NCI-H2081 (cell line): ENCODE measurements around the gene CACNA1A.
"Not testable (repeated sequence)": the region's sequence is repeated elsewhere in the genome, so short reads cannot be mapped to it uniquely, and the experiment has no call there.

Source experiments
- DNase-seq, 2 experiments: peaks; one replicate each; lab custom pipeline; 2025; lab: John Stamatoyannopoulos, UW

The CACNA1A gene

GRCh38 chr19:13506471-13506820 is at the start of gene CACNA1A:
CACNA1A (minus strand) TSS chr19:13506479; CDS start chr19:13506224, 255 bp downstream.
- DNase-seq = no peak

DNA sequence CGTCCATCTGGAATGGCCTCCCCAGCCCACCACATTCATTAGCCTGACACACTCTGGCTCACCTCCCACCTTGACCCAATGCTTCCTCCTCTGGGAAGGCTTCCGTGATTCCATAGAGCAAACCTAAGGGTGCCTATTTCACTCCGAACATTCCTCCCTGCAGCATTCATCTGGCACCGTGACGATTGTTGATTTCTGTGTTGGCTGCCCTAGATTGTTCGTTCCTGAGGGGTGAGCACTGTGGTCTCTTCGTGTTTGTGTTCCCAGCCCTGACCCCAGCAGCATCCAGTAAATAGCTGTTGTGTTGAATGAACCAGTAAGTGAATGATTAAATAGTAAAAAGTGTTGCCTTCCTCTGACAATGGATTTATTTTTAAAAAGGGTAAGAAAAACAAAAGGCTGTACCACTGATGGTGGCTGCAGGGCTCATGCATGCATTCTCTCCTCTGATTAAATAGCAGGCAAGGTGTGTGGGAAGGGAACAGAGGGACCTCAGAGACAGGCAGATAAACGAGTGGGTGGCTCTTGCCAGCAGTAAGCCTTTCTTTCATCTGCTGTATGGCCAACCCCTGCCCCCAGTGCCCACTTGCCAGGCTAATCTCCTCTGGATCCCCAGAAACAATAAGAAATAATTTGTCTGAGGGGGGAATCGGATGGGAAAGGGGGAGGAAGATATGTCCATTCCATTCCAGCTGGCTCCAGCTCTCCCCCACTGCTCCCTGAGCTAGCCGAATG is 48.4 kb upstream of the CACNA1A start:
- peak in 1 of 2 experiments; percentile 8 for DNase-seq

DNA sequence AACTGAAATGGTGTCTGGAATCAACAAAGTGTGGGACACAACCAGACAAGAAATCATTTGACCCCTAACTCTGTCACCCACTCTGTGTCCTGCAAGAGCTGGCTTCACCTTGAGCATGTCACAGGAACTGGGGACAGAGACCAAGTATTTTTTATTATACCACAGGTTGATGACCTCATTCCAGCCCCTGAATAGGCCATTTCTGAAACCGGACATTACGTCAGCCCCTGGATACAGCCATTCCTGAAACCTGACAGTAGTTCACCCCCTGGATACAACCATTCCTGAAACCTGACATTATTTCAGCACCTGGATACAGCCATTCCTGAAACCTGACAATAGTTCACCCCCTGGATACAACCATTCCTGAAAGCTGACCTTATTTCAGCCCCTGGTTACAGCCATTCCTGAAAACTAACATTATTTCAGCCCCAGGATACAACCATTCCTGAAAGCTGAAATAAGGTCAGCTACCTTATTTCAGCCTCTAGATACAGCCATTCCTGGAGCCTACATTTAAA is 47.7 kb upstream of the CACNA1A start:
- DNase-seq = no peak

GRCh38 chr19:13548131-13548530 is 41.9 kb upstream of the CACNA1A start:
- no peak for DNase-seq

DNA sequence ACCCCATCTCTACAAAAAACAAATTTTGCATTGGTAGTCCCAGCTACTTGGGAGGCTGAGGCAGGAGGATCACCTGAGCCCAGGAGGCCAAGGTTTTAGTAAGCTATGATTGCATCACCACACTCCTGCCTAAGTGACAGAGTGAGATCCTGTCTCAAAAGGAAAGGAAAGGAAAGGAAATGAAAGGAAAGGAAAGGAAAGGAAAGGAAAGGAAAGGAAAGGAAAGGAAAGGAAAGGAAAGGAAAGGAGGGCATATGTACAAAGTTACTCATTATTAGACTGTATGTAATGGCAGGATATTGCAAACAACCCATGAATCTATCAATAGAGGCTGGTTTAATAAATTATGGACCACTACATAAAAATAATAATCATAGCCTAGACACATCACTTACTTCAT is 40.8 kb upstream of the CACNA1A start:
- no peak for DNase-seq

DNA sequence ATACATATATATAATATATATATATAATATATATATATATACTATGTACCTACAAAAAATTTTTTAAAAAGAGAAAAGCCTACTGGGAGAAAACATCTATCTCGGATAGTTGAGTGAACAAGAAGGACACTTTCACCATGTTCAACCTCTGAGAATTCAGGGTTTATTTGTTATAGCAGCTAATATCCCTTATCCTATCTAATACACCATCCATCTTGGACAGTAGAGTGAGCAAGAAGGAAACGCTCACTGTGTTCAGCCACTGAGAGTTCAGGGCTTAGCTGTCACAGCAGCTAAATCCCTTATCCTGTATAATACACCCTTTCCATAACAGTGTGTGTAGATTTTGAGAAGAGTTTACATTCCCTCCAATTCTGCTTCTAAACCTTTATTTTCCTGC is 38.1 kb upstream of the CACNA1A start:
- no peak for DNase-seq

DNA sequence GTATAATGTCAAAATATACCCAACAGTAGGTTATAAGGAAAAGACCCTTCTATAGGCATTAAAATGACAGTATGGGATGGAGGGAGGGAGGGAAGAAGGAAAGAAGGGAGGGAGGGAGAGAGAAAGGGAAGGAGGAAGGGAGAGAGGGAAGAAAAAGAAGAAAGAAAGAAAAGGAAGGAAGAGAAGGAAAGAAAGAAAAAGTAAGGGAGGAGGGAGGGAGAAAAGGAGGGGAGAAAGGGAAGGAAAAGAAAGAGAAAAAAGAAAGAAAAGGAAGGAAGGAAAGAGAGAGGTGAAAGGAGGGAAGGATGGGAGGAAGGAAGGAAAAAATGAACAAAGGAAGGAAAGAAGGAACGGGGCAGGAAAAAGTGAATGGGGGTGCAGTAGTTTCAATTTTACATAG is 35.3 kb upstream of the CACNA1A start:
- no peak for DNase-seq

- DNase-seq = no peak
Observed at GRCh38 chr19:13539332-13539731, 33.1 kb upstream of the CACNA1A start.

DNA sequence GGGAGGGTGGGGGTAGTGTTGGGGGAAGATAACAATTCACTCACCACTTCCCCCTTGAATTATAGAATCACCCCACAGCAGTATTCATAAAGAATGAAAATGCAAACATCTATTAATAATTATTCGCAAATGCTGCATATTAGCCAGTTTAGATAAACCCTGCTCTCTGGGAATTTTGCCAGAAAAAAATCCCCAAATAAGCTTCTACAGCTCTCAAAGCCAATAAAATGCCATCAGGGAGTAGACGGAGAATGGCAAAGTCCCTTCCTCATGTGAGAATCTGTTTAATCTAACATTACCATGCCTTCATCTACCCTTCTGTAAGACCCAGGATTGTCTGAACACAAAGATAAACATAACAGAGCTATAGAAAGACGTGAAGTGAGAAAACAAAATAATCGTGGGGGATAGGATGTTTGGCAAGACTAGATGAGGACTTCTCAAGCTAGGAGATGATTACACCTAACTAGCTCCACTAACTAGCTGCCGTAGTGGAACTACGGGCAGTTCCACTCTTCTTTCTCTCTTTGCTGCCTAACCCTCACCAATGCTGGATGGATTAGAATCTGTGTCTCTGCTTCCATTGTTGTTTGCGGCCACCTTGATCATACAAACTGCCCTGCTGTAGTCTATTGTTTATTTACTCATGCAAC is 32.4 kb upstream of the CACNA1A start:
- peak in 1 of 2 experiments; percentile 17 for DNase-seq

DNA sequence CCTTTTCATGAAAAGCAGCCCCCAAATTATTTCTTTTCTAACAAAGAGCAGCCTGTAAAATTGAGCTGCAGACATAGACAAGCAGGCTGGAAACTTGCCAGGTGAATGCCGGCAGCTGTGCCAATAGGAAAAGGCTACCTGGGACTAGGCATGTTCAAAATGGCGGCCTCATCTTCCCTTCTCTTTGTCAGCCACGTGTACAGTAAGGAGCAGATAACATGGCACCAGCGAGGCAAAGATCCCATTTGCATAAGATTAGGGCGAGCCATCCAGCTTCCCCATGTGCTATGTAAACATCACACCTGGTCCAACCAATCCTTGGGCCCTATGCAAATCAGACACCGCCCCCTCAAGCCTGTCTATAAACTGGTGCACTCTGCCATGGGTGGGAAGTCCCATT is 31.2 kb upstream of the CACNA1A start:
- DNase-seq = peak; percentile 82 to 92

DNA sequence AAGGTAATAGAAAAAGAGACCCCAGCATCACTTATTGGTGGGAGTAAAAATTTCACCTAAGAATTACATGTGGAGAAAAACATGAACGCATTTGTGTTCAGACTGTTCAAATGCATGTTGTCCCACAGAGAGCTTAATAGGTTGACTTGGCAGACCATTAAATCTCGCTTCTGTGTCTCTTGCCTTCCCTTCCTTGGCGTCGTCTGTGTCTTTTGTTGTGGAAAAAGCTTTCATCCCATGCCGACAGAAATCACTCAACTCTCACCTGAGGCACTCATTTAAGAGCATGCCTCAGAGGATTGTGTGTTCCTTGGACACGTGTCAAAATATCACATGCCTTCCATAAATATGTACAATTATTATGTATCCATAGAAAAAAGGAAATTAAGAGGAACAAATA is 24.4 kb upstream of the CACNA1A start:
- DNase-seq = peak; percentile 33 to 48

DNA sequence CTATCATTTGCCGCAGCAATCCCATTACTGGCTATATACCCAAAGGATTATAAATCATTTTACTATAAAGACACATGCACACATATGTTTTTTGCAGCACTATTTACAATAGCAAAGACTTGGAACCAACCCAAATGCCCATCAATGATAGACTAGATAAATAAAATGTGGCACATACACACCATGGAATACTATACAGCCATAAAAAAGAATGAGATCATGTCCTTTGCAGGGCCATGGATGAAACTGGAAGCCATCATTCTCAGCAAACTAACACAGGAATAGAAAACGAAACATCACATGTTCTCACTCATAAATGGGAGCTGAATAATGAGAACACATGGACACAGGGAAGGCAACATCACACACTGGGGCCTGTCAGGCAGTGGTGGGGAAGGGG is 23.4 kb upstream of the CACNA1A start:
- not testable (repeated sequence) for DNase-seq

- peak; percentile 10 to 13 for DNase-seq
Observed at GRCh38 chr19:13526552-13526951, 20.3 kb upstream of the CACNA1A start.

DNA sequence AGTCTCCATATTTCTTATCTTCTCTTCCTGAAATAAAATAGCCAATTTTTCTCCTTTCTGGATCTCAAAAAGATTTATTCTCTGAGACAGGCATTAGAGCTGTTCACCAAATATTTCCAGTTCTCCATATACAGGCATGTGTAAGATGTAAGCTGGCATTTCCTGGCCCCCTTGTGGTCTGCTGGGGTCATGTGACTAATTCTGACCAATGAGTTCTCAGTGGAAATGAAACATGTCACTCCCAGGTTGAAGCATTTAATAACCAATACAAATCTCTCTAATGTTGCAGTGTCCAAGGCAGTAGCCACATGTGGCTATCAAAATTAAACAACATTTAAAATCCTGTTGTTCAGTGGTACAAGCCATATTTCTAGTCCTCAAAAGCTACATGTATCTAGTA is 14.8 kb upstream of the CACNA1A start:
- DNase-seq = no peak

GRCh38 chr19:13511947-13512346 is 5.7 kb upstream of the CACNA1A start:
- no peak for DNase-seq

DNA sequence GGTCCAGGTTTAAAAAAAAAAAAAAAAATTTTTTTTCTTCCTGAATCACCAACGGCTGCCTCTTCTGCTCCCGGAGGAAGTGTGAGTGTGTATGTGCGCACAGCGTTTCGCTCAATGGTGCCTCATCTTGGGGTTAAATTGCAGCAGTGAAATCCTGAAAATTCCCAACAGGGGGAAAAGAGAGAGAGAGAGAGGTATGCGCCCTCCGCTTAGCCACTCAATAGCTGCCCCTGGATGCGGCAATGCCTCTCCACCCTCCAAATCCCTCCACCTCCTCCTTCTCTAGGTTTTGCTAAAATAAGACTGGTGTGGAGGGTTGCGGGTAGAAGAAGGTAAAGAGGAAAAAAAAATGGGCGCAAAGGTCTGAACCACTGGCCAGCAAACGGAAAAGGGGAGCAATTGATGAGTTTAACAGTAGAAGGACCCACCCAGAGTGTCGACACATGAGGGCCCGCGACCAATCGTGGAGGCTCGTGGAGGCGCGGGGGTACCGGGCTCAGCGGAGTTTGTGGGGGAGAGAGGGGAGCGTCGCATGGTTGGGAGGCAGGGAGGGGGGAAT is 853 bp upstream of the CACNA1A start:
- DNase-seq = no peak

DNA sequence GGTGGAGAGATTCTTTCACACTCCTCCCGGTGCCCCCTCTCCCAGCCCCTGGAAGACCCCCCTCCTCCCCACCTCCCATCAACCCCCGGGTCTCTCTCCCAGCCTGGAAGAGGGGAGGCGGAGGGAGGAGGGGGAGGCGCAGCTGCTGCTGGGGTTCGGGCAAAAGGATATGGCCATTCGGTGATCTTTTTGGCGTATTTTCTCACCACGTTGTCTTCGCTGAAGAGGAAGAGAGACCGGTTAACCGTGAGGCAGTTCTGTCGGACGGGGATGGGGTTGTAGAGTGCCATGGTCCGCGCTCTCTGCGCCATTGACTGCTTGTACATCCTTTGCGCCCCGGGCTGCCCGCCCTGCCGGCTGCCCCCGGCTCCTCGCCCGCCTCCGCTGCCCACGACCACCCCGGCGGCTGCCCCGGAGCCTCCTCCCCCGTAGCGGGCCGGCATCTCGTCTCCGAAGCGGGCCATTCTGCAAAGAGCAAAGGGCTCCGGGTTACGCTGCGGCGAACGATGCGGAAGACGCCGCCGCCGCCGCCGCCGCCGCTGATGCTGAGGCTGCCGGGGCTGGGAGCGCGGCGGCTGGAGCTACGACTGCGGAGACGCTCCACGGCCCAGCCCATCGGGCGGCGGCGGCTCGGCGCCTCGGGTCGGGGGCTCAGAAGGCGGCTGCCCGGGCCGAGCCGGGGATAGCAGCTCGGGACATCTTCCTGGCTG is 363 bp downstream of the CACNA1A start:
- no peak for DNase-seq

GRCh38 chr19:13505164-13505695 is 1.0 kb downstream of the CACNA1A start:
- no peak for DNase-seq

DNA sequence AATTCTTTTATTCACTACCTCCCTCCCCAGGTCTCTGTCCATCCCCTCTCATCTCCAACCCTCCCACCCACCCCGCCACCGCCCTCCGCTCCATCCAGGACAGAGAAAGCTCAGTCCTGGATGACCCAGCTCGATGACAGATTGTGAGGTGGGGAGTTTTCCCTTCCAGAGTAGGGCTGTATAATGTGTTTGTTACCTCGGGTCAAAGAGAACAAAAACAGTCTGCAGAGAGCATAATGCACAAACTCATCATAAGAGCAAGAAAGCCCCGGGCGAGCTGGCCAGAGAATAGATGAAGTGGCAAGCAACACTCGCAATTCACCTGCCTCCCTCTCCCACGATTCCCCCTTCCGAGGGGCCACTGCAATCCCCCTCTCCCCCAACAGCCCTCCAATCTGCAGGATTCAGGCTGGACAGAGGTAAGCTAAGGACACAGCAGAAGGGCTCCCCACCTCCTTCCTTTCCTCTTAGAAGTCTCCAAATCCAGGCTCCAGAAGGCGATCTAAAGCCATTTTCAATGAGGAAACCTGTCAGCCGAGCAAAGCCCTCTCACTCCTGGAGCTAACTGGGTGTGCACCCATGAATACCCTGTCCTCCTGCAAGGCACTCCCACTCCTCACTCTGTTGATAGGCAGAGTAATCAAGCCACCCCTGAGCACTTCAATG is 2.6 kb downstream of the CACNA1A start:
- DNase-seq = no peak

- DNase-seq = no peak
Observed at GRCh38 chr19:13502231-13502630, 4.0 kb downstream of the CACNA1A start.

- DNase-seq = no peak
Observed at GRCh38 chr19:13499692-13500091, 6.6 kb downstream of the CACNA1A start.
